HG02943 (cell line): ENCODE results near the gene LTA4H.

ENCODE experiments used
- ATAC-seq: cut with Tn5 transposase; IDR thresholded peaks from one replicate; pipeline ENCODE4 v1.9.1; 2021; ENCODE audit warnings: mild to moderate bottlenecking, low read depth, moderate library complexity; ENCODE audit not compliant: unreplicated experiment

The LTA4H gene

GRCh38 chr12:96060041-96060440 is 24.7 kb upstream of the LTA4H start:
- no peak for ATAC-seq

- ATAC-seq, result no peak
Measured at GRCh38 chr12:96057986-96058553, 22.7 kb upstream of the LTA4H start.

- ATAC-seq, result no peak
Measured at GRCh38 chr12:96056646-96057455, 21.5 kb upstream of the LTA4H start.

GRCh38 chr12:96054244-96054610 is 18.8 kb upstream of the LTA4H start:
- ATAC-seq, result no peak

- ATAC-seq, result no peak
Measured at GRCh38 chr12:96053476-96054243, 18.3 kb upstream of the LTA4H start.

GRCh38 chr12:96051756-96052485 is 16.5 kb upstream of the LTA4H start:
- ATAC-seq, result no peak

GRCh38 chr12:96050139-96050538 is 14.8 kb upstream of the LTA4H start:
- ATAC-seq, result no peak

- ATAC-seq, result no peak
Measured at GRCh38 chr12:96049101-96049500, 13.7 kb upstream of the LTA4H start.

GRCh38 chr12:96048393-96048969 is 13.1 kb upstream of the LTA4H start:
- ATAC-seq, result no peak

GRCh38 chr12:96047229-96048211 is 12.1 kb upstream of the LTA4H start:
- ATAC-seq, result no peak

- ATAC-seq, result no peak
Measured at GRCh38 chr12:96046543-96047228, 11.3 kb upstream of the LTA4H start.

- ATAC-seq, result no peak
Measured at GRCh38 chr12:96045566-96045965, 10.2 kb upstream of the LTA4H start.

- ATAC-seq, result no peak
Measured at GRCh38 chr12:96044943-96045290, 9.5 kb upstream of the LTA4H start.

- ATAC-seq, result no peak
Measured at GRCh38 chr12:96044017-96044942, 8.9 kb upstream of the LTA4H start.

GRCh38 chr12:96041181-96041580 is 5.8 kb upstream of the LTA4H start:
- no peak for ATAC-seq

GRCh38 chr12:96040305-96041133 is 5.1 kb upstream of the LTA4H start:
- no peak for ATAC-seq

GRCh38 chr12:96039516-96039915 is 4.1 kb upstream of the LTA4H start:
- ATAC-seq, result no peak
